Left renal cortex interstitium (tissue), 4 donors: ENCODE data around the gene RASA3. TPM values are rescaled to one million over a fixed set of nuclear protein-coding genes. Genes with fewer than 3 reads are reported as not detected.
"Not testable (repeated sequence)": the region's sequence is repeated elsewhere in the genome, so short reads cannot be mapped to it uniquely, and the experiment has no call there.

Experiments used
- DNase-seq, 4 donors: peaks; one replicate each; pipeline ENCODE4 v3.0.0-alpha.2; 2013; ENCODE audit warnings: low read depth in 4 of 4, low spot score in 2 of 4, missing footprints in 1 of 4
- polyA plus RNA-seq, 4 donors: library from polyadenylated mRNA; unstranded; fragments of 120-200 nt; gene quantifications; one replicate each; pipeline ENCODE4 v1.2.1, GENCODE V29; 2013; ENCODE audit not compliant: insufficient read length in 4 of 4

RASA3 gene
- polyA plus RNA-seq, 4 donors: 12.4 to 16.0 (median 13.8) TPM

DNA sequence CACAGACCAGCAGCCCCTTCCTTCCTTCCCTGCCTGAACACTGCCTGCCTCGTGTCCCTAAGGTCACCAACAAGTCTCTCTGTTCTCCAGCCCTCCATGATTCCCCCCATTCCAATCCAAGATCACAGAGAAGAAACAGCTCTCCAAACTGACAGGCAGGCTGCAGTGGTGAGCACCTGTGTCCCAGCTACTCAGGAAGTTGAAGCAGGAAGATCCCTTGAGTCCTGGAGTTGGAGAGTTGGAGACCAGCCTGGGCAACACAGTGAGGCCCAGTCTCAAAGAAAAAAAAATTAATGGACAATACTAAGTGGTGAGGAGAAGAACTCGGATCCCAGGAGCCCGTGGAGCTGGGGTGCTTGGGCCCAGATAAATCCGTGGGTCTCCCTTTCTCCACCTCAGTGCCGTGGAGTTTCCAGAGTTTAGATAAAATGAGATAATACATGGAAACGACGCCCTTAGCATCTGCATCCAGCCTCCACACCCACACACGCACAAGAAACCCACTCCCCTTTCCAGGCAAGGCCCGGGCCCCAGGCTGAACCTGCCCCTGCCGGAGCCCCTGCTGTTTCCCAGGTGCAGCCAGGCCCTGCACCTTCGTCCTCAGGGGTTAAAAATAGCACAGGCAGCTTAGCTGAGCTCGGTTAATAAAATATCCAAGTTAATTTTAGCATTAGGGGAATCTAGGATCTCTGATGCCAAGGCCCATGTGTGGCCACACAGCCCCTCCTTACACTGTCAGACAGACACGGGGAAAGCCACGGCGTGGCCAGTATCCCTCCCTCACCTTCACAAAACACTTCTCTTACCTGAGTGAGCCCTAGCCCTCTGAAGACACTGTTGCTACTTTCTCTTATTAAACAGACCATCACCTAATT lies 4.7 kb downstream of the RASA3 start:
- no peak for DNase-seq

GRCh38 chr13:114126789-114127472 lies 5.5 kb downstream of the RASA3 start:
- DNase-seq: no peak

- DNase-seq: not testable (repeated sequence)
Measured at GRCh38 chr13:114126086-114126485, 6.3 kb downstream of the RASA3 start.

DNA sequence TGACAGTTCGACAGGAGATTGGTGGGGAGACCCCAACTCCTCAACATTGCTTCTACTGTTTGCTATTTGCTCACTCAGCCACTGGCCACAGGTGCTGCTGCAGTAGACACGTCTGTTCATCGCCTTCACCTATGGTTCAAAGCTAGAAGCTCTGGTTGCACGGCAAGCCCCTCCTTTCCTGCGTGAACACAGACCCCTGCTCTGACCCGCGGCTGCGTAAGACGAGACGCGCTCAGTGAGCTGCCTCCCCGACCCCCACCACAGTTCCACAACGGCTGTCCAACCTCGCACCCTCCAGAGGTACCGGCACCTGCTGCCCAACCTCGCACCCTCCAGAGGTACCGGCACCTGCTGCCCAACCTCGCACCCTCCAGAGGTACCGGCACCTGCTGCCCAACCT lies 6.8 kb downstream of the RASA3 start:
- no peak for DNase-seq

DNA sequence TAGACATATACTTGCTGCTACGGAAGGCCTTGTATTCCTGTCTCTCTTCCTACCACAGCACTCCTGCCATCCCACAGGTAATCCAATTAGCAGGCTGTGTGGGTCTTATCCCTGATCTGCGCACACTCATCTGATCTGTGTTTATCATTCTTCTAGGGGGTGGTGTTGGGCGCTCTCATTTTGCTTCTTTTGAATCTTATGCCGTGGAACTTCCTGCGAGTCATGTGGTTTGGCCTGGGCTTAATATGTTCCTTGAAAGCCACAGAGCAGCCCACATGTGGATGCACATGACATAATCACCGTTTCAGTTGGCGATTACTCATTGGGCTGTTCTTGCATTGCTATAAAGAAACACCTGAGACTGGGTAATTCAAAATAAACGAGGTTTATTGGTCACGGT lies 7.5 kb downstream of the RASA3 start:
- no peak for DNase-seq

- no peak for DNase-seq
Measured at GRCh38 chr13:114124431-114124830, 8.0 kb downstream of the RASA3 start.

- no peak for DNase-seq
Measured at GRCh38 chr13:114123876-114124275, 8.5 kb downstream of the RASA3 start.

DNA sequence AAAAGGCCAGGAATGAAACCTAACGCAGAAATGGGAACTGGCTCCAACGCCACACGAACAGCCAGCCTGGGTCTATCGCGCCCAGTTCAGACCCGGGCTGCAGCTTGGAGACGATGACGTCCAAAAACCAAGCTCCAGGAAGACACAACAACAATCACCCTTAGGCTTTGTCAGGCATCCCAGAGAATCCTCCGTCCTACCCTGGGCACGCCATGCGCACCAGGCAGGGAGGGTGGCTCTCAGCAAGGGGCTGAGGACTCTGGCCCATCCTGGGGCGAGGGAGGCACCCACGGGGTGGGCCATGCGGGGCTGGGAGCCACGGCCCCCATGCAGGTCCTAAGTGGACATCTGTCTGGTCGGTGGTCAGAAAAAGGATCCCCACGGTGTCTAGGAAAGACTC lies 9.0 kb downstream of the RASA3 start:
- no peak for DNase-seq

DNA sequence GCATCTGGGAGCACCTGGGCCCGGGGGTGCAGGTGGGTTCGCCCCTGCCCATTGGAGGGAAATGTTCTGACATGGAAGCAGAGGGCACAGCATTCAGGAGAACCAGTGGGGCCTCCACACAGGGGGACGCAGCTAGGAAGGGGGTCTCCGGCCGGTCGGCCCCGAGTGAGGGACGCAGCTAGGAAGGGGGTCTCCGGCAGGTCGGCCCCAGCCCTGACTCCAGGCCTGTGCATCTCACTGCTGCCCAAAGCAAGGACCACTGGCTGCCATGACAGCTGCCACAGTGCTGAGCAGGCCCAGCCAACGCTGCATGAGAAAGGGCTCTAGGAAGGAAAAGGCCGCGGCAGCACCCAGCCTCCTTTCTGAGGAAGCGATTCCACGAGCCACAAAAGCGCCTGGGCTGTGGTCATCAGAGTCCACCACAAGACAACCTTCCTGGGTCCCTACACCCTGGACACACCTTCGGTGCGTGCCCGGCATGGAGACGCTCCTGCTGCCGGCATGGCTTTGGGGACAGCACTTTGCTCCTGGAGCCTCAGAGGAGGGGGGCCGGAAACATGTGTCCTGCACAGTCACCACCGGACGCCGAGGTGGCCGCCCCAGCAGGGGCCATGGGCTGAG lies 9.7 kb downstream of the RASA3 start:
- no peak for DNase-seq

DNA sequence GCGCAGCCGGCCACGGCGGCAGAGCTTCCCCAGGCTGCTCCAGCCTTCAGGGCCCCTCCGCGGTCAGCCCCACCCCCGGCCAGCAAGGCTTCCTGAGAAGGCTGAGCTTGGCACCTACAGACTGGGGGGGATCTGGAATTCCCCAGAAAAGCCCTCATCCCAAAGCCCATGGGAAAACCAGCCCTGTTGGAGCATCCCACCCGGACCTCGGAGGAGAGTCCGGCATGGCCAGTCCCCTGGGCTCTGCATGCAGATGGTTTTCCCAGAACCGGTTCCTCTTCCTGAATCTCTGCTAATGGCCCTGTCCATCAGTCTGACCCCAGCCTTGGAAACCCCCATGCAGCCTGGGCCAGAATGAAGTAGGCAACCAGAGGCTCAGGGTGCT lies 10.3 kb downstream of the RASA3 start:
- DNase-seq: no peak

DNA sequence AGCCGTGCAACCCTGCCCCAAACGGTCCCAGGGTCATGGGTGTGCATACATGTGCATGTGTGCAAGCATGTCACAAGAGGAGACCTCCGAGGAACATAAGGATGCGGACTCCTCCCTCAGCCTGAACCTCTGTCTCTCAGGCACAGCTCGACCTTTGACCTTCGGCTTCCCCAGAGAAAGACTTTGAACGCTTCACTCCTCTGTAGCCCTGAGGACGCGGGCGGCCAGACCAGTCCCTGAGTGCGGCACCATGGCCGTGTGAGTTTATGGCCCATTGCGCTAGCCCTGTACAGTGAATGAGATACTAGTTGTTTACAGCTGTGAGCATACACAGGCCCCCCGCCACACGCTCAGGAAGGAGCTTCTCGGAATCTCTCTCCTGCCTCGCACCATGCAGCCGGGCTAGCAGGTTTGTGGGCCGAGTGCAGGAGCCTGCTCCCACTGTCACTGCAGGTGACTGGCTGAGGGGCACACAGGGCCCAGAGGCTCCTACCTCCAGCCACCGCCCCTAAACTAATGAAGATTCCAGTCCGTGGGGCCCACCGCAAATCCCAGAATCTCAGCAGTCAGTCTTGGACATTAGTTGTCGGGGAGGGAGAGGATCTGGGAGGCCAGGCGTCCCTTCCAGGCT lies 10.8 kb downstream of the RASA3 start:
- no peak for DNase-seq

DNA sequence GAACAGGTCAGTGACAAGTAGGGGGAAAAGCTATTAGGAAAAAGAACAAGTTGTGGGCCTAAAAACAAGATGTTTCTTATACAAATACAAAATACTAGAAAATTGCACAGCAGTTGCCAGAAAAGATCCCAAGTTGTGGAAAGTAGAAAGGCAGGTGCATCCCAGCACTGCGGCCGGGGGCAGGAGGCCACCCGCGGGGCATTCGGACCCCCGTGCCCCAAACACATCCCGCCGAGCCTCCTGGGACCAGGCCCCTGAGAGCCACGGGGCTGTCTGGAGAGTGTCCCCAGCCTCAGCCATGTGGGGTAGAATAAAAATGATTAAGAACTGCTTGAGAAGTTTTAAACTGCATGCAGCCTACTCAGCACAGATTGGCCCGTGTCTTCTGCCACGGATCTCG lies 11.4 kb downstream of the RASA3 start:
- DNase-seq: no peak

- no peak for DNase-seq
Measured at GRCh38 chr13:114120591-114121011, 11.8 kb downstream of the RASA3 start.

DNA sequence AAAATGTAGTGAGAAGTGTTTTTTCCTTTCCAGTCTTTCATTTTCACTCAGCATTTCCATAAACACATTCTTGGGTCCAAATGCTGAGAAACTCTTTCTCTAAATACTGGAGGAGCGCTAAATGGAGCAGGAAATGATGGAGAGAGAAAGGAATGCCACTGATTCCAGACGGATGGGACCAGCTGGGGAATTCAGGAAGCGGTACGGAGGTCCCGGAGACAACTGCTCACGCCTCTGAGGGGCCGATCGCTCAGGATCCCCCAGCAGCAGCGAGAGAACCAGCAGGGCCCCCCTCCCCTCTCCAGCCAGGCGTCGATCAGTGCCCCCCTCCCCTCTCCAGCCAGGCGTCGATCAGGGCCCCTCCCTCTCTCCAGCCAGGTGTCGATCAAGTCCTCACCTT lies 13.2 kb downstream of the RASA3 start:
- peak in 1 of 4 donors; percentile 75 for DNase-seq

- no peak for DNase-seq
Measured at GRCh38 chr13:114118511-114119123, 13.8 kb downstream of the RASA3 start.

- DNase-seq: no peak
Measured at GRCh38 chr13:114118086-114118485, 14.3 kb downstream of the RASA3 start.

GRCh38 chr13:114117341-114117874 lies 15.0 kb downstream of the RASA3 start:
- DNase-seq: not testable (repeated sequence)

DNA sequence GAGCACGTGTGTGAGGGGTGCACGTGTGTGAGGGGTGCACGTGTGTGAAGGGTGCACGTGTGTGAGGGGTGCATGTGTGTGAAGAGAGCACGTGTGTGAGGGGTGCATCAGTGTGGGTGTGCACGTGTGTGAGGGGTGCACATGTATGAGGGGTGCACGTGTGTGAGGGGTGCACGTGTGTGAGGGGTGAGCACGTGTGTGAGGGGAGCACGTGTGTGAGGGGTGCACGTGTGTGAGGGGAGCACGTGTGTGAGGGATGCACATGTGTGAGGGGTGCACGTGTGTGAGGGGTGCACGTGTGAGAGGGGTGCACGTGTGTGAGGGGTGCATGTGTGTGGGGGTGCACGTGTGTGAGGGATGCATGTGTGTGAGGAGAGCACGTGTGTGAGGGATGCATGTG lies 15.7 kb downstream of the RASA3 start:
- no peak for DNase-seq

- no peak for DNase-seq
Measured at GRCh38 chr13:114115796-114116195, 16.6 kb downstream of the RASA3 start.

DNA sequence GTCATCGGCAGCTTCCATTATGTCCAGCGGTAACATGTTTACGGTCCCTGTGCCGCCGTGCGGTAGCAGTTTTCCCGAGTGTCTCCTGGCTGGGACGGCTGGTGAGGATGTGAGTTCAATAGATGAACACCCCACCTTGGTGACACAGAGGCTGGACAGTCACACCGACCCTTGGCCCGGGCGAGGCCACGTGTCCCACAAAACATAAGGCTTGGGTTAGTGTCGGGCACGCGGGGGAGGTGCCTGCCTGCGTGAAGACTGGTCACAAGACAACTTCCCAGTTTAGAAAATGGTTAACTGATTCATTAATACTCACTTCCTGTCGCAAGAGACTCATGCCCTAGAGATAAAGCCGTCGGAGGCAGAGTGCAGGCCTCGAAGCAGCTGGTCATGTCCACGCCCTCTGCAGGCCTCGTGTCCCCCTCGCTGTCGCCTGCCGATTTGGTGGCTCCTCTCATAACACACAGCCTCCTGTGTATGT lies 17.2 kb downstream of the RASA3 start:
- DNase-seq: no peak
